HT-29 (cell line): ENCODE measurements around the gene MMP27. TPM values are rescaled to one million over a fixed set of nuclear protein-coding genes. Genes with fewer than 3 reads are reported as not detected.

Source experiments
- DNase-seq: peaks from one replicate; pipeline ENCODE4 v3.0.0-alpha.2; 2015; ENCODE audit warnings: low spot score
- total RNA-seq: library from RNA; depleted of rRNA; stranded (reverse); fragments of >200 nt; shearing (Covaris generic); gene quantifications from 2 replicates; pipeline ENCODE4 v1.2.3, GENCODE V29; 2014

Gene MMP27
- total RNA-seq, 1 experiment from 2014 or later: not detected

DNA sequence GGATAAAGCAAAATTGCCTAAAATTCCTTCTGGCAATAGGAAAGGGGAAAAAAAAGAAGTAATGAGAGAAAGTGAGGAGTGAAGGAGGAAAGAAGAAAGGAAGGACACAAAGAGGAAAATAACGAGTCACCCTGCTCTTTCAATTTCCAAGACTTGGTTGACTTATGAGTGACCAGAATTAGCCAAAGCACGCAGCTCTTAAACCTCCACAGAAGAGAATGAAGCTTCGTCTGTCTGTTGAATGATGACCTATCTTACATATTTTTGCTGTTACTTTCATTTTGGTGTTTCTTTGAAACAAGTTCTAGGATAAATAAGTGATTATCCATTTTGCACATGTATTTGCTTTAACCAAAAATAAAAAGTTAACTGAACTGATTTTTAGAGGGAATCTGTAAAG is 728 bp downstream of the MMP27 start:
- DNase-seq: no peak

GRCh38 chr11:102703826-102704493 is 1.6 kb downstream of the MMP27 start:
- DNase-seq: no peak

DNA sequence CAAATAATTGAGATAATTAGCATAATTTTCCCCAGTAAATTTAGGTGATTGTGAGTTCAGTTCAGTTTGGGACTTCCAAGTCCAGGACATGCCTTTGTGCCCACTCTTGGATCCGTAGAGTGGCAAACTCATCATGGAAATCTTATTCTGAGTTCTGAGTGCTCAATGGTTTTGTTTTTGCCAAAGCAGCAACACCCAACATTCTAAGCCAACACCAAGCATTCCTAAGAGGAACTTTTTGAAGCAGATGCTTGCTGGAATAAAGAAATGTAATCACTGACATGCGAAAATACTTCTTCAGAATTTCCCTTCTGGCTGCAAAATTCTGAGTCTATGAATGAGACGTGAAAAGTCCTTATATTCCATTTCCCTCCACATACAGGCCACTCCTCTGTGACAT is 10.4 kb downstream of the MMP27 start:
- DNase-seq: no peak

DNA sequence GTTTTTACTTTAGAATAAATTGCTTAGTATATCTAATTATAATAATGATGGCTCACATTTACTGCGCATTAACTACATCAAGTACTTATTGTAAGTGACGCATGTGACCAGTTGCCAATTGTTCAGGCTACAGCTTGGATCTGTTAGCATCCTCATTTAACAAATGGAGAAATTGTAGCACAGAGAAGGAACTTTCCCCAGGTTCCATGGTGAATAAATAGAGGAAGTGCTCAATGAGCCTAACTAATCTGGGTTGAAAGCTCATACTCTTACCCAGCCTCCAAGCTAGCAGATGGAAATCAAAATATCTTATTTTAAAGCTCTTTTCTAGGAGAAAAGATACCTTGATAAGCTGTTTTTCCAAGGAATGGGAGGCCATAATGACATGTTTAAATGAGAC is 19.8 kb downstream of the MMP27 start:
- DNase-seq: no peak

DNA sequence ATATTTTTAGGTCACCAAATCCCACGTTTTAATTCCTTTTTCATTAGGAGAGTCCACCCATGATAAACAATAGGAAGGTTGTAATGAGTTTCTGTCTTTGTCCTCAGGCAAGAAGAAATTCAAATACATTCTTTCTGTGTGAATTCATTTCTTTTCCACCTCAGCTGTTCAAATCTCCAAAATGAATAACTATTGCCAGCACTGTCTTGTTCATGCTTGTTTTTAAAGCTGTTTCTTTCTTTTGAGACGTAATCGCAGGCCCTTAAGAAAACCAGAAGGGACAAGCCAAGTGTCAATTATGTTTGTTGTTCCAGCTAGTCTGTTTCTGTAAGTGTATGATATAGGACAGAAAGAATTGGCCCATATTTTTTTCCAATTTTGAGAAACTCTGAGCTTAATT is 20.2 kb downstream of the MMP27 start:
- DNase-seq: no peak

DNA sequence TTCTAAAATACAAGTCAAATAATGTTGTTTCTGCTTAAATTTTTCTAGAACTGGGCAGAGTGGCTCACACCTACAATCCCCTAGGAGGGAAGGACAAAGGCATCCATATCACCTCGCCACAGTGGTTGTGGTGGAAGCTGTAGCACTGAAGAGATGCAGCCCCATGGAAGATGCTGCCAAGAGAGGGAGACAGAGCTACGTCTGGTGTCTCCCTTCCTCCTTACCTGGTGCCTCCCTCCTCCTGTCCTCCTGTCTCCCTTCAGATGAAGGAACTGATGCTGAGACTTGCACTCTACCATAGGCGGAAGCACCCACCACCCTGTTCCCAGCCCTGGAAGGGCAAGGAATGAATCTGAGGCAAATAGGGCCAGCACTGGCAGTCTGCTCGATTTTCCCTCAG is 22.3 kb downstream of the MMP27 start:
- peak; percentile 49 for DNase-seq

DNA sequence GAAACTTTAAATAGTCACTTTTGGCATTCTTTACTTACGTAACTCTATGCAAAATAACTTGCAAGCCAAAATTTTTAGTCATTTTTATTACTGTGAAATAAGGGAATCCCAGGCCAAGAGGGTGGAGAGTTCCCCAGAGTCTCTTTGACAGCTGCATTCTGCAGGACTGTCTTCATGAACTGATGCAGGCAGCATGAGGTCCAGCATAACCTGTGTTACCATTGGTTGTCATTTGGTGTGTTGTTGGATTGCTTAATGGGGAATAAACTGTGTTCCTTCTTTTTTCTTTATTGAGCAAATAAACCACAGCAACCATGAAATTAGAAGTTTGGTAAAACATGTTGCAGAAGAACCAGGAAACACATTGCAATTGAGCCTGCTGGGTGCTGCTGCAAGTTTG is 24.6 kb downstream of the MMP27 start:
- DNase-seq: no peak

GRCh38 chr11:102678022-102678421 is 27.5 kb downstream of the MMP27 start:
- DNase-seq: no peak

DNA sequence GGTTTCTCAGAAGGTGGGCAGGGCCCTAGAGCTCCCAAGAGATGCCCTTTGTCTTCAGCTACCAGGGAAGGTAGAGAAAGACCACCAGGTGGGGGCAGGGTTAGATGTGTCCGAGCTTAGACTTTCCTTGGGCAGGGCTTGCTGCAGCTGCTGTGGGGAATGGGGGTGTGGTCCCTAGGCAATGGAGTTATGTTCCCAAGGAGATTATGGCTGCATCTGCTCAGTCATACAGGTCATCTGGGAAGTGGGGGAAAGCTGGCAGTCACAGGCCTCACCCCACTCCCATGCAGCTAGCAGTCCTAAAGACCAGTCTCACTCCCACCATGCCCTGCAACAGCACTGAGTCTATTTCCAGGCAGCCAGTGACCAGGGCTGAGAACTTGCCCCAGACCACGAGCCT is 29.5 kb downstream of the MMP27 start:
- DNase-seq: no peak

DNA sequence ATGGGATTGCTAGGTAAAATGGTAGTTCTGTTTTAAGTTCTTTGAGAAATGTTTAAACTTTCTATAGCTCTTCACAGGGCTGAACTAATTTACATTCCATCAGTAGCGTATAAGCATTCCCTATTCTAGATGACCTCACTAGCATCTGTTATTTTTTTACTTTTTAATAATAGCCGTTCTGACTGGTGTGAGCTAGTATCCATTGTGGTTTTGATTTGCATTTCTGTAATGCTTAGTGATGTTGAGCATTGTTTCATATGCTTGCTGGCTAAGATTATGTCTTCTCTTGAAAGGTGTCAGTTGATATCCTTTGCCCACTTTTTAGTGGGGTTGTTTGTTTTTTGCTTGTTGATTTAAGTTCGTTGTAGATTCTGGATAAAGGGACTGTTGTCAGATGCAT is 35.9 kb downstream of the MMP27 start:
- no peak for DNase-seq

DNA sequence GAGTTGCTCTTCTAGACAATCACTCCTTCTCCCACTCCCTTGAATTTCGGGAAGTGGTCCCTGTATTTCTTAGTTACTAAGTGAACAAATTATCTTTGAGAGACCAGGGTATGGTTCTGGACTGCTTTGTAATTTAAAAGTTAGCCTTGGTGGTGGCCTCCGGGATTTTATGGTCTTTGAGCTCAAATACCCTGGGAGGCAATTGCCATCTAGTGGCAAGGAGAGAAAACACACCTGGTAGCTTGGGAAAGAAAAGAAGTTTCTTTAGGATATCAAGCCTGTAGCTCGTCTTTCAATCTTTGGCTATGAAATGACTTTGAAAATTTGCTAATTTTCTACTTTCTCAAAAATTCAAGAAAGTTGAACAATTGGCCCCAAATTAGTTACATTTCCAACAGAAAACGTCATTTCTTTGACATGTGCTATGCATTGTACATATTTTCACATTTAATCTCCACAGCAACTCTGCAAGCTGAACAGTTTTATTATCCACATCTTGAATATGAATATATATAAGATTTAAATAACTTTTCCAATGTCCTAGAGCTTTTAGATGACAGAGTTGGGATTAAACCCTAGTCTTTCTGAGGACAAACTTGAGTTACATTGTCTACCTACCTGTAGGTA is 39.1 kb downstream of the MMP27 start:
- peak; percentile 68 for DNase-seq

DNA sequence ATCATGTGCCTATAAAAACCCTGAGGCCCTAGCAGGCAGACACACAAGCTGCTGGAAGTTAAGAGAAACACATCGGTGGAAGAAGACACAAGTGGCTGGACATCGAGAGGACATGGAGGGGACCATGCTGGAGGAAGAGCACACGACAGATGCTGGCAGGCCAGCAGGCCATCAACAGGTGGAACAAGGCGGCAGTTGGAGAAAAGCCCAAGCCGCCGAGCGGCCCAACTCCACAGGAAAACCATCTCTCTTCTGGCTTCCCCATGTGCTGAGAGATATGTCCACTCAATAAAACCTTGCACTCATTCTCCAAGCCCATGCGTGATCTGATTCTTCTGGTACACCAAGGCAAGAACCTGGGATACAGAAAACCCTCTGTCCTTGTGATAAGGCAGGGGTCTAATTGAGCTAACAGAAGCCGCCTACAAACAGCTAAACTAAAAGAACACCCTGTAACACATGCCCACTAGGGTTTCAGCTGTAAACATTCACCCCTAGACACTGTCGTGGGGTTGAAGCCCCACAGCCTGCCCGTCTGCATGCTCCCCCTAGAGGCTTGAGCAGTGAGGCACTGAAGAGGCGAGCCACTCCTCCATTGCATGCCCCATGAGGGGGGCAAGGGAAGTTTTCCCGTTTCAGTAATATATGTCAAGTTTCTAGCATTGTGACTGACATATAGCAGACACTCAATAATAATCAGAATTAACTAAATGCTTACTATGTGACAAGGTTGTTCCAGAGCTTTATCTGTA is 41.4 kb downstream of the MMP27 start:
- peak; percentile 25 for DNase-seq

DNA sequence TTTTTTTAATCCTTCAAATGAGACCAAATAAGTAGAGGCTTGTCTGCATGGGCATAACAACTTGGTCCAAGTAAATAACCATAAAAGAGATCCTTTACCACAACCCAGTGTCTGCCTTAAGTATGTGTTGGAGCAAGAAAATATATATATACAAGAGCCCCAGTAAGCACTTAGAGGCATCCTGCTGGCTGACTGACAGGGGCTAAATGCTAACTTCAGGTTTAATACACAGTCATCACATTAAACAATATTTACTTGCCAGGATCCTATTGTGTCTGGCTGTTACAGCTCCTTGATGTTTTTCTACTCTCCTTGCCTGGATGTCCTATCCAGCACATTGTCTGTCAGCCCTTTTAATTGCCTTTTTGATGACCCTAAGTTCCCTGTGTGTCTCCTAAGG is 43.0 kb downstream of the MMP27 start:
- DNase-seq: no peak

GRCh38 chr11:102661040-102661439 is 44.5 kb downstream of the MMP27 start:
- DNase-seq: no peak

GRCh38 chr11:102656528-102656927 is 49.0 kb downstream of the MMP27 start:
- no peak for DNase-seq

DNA sequence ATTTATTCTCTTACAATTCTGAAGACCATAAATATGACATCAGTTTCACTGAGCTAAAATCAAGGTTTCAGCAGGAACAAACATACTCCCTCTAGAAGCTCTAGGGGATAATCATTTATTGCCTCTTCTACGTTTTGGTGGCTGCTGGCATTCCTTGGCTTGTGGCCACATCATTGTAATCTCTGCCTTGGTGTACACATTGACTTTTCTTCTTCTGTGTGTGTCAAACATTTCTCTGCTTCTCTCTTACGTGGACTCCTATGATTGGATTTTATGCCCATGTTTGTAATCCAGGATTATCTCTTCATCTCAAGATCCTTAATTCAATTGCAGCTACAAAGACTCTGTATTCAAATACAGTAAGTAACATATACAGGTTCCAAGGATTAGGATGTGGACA is 50.0 kb downstream of the MMP27 start:
- no peak for DNase-seq

DNA sequence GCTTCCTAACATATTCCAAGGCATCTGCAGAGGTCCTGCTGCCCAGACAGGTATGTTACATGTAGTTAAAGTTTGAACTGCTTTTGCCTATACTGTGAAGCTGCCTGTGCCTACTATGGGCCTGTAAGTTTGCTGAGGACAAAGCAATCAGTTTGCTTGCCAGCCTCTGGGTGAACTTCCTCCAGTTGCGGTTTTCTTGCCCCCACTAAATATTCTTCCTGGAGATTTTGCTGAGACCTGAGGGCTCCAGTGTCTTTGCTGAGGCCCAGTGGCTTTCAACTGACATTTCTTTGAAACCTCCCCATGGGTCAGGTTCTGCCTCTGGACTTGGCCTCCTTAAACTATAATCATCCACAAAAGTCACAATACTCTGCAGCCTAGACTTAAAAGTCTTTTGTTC is 50.8 kb downstream of the MMP27 start:
- DNase-seq: no peak

DNA sequence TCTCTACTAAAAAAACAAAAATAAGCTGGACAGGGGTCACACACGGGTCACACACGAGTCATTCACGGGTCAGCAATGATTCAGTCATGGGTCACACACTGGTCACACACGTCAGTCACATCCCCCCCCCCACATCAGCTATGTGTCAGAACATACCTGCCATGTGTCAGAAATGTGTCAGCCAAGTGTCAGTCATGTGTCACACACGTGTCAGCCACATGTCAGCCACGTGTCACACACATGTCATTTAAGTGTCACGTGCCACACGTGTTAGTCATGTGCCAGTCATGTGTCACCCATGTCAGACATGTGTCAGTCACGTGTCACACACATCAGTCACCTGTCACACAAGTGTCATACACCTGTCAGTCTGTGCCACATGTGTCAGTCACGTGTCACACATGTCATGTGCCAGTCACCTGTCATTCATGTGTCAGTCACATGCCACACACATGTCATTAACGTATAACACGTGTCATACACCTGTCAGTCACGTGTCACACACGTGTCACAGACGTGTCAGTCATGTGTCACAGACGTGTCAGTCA is 51.8 kb downstream of the MMP27 start:
- no peak for DNase-seq

DNA sequence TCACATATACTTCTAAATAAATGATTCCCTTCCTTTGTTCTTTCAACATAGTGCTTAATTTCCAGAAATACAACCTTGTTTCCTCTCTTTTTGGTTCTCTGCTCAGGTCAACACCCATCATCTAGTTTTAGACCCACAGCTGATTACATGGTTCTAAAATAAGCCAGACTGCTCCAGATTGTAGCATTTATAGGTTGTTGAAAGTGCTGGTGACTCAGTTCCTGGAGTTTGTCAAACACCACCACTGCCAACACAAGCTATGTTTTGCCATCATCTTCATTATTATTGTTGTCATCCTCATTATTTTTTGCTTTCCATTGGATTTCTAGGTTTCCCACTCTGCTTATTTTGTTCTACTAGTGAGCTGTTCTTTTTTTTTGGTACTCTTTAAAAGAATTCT is 58.1 kb downstream of the MMP27 start:
- DNase-seq: no peak

DNA sequence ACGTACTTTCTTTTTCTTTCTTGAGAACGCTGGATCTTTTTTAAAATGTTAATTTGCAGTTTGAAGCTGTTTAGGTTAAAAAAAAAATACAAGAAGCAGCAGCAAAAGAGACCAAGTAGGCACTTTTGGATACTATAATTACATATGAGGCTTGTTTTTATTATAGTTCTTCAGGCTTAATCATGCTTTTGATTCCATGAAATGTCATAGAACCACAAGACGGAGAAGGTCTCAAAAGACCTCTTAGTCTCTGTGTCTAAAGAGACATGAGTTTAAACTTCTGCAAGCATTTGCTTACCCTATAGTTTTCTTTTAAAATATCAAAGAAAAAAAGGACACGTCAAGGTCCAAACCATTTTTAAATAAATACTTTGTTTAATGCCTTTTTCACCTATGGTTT is 61.6 kb downstream of the MMP27 start:
- no peak for DNase-seq
